ENCODE data around the gene MID1IP1. TPM values are rescaled to one million over a fixed set of nuclear protein-coding genes. Genes with fewer than 3 reads are reported as not detected.

The MID1IP1 gene
- total RNA-seq, 1 donor from 2014 or later, result 62.5 TPM

DNA sequence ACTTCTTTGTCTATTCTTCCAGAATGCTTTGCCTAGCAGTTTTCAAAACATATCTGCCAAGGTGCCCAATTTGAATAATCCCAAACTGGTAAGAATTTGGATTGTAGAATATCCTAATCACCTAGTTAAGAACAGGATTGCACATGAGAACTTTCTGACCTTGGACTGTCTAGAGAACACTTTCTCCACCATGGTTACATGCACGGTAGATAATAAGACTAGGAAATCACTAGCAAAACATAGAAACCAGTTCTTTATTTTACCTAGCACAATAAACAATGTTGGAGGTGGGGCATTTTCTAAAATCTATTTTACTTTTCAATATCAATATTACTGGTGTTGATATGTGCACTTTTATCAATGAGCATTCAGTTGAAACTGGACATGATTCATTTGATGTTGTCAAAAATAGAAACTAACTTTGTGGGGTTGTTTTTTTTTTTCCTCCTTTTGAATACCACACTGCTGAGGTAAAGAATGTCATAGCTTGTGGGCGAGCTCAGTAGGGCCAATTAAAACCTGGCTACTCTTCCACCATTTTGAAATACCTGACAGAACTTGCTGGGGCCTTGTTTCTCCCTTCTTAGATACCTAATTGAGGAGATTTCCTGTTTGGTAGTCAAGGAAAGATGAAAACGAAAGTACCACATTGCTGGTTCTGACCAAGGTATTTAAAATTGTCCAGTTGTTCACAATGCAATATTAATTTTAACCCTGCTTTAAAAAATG is 10.4 kb downstream of the MID1IP1 start:
- intact Hi-C loops (cut with micrococcal nuclease), result loop anchor here (5.0 kb wide), 1 partner anchor 496 kb away; no protein-coding TSS in a partner anchor

DNA sequence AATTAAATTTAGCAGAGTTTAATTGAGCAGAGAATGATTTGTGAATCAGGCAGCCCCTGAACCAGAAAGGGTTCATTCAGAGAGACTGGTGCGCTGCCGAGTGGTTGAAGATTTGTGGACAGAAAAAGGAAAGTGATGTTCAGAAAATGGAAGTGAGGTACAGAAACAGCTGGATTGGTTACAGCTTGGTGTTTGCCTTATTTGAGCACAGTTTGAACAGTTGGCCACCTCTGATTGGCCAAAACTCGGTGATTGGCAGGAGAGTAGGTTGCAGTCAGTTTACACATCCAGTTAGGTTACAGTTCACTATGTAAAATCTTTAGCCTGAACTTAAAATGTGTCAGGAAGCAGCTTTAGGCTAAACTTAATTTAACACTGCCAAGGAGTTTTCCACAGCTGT is 14.9 kb downstream of the MID1IP1 start:
- intact Hi-C loops (cut with micrococcal nuclease), result loop anchor here (2.0 kb wide), 1 partner anchor 15 kb away; the partner anchor contains the start of gene MID1IP1

DNA sequence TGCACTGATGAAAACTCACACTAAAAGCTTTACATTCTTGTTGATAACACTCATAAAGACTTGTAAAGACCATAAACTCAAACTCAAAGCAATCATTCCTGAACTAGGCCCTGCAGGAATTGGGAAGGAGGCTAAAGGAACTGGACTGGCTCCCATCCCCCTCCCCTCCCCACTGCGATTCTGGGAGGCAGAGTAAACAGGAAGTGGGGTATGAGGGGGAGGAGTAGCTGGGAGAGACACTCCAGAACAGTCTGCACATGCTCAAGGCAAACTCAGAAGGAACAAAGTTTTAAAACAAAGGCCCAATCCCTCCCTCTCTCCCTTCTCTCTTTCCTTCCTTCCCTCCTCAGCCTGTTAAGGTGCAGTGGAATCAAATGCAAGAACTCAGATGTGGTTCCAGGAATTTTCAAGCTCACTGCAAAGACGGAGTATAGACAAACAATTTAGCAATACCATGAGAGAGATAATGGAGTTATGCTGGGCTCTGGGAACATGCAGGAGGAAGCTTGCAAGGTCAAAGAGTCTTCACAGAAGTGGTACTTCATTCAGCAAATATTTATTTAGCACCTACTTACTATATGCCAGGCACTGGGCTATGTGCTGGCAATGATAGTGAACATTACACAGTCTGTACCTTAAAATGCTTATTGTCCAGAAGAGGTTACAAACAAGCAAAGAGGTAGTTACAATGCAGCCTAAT is 15.9 kb downstream of the MID1IP1 start:
- intact Hi-C loops (cut with micrococcal nuclease), result loop anchor here (2.0 kb wide), 1 partner anchor 16 kb away; the partner anchor contains the start of gene MID1IP1

DNA sequence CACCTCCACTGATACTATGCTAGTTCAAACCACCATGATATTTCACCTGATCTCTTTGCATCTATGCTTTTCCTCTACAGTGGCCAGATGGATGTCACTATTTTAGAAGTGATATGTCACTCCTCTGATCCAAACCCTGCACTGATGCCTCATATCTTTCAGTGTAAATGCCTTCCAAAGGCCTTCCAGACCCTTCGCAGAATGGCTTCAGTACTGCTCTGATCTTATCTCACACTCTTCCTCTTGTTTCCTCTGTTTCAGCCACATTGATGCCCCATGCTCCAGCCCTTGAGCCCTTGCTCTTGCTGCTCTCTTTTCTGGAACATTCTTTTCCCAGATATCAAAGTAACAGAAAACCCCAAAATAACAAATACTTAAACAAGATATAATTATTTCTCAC is 17.9 kb downstream of the MID1IP1 start:
- intact Hi-C loops (cut with micrococcal nuclease), result no loop called here

DNA sequence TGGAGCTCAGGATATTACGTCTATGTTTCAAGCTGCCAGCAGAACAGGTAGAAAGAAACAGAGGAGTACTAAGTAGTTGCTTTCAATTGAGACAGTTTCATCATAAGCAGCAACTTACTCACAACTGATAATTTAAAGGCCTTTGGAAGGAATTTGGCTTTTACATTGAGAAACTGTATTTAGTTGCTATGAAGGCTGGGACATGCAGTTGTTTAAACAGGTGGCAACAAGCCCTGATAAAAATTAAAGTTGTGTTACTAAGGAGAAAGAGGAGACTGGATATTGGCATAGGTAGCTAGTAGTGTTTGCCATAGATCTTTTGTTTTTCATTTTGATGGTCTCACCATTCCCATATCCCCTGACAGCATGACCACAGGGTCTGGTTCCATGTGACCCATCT is 18.4 kb downstream of the MID1IP1 start:
- intact Hi-C loops (cut with micrococcal nuclease), result no loop called here

DNA sequence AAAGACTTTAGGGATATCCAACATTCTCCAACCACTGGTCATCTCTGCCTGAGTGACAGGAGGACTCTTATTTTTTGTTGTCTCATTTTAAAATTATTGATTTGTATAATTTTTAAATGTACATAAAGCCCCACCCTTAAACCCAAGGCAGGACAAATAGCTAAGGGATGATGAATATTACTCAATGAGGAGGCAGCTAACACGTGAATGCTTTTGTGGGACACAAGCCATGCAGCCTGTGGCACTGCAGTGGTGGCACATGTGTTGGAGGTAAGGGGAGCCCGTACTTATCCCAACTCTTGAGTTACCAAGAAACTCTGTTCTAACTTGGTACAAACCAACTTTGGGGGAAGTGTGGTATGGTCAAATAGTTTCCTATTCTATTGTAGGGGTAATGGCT is 19.5 kb downstream of the MID1IP1 start:
- intact Hi-C loops (cut with micrococcal nuclease), result no loop called here

DNA sequence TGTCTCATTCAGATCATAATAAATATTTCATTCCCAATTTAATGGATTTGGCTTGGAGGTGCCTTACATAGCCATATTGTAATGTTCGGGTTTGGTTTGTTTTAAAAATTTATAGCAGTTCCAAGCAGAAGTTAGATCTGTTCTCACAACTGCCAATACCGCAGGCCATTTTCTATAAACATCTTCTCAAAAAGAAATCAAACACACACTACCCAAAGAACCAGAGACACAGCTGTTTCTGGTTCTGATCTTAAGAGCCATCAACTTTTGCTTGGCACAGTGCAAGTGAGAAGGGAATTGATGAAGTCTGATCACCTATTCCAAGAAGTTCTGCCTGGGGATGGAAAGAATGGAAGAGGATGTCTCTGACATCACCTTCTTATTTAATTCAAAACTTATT is 22.9 kb downstream of the MID1IP1 start:
- intact Hi-C loops (cut with micrococcal nuclease), result no loop called here

DNA sequence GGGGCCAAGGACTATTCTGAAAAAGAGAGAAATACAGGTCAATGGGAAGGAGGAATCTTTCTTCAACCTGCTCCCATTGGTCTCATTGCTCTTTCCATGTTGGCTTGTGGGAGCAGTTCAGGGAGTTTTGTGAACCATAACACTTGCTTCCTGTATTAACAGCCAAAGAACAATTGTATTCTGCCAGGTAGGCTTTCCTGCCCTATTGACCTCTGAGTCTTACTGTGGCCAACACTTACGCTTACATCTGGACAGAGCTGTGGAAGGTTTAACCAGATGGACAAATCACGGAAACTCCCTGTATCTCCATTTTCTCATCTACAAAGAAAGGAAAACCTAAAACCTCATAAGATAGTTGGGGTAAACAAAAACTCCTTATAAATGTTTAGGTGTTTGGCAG is 30.7 kb downstream of the MID1IP1 start:
- intact Hi-C loops (cut with micrococcal nuclease), result no loop called here

DNA sequence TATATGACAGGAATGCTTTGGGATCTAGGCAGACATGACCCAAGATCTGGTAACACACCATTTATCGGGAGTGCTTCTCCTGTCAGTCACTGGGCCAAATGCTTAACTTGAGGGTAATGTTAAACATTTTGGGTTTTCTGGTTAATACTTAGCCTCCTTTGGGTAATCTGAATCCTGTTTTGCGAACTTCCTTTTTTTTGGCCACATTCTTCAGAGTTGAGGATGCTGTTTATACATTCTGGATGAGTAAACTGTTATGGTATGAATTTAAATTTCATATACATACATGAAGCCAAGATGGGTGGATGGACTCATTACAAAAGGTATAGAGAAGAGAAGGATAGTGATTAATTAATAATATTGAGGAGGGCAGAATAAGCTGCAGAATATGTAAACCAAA is 36.1 kb downstream of the MID1IP1 start:
- intact Hi-C loops (cut with micrococcal nuclease), result no loop called here

DNA sequence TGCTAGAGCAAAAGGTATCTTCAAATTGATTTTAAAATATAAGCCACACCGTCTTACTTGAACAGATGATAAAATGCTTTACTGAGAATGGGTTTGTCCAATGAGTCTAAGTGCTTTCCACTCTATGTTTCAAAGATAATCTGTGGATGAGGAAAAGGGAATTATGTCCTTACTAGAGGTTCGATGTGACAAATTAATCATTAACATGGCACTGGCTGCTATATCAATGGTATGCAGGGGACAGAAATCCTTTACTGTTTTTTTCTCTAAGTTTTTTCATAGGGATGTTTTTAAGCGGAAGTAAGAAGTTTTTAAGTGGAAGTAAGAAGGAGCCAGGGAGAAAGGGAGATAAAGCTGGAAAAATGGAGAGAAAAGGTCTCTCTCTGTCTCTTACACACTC is 38.0 kb downstream of the MID1IP1 start:
- intact Hi-C loops (cut with micrococcal nuclease), result no loop called here

DNA sequence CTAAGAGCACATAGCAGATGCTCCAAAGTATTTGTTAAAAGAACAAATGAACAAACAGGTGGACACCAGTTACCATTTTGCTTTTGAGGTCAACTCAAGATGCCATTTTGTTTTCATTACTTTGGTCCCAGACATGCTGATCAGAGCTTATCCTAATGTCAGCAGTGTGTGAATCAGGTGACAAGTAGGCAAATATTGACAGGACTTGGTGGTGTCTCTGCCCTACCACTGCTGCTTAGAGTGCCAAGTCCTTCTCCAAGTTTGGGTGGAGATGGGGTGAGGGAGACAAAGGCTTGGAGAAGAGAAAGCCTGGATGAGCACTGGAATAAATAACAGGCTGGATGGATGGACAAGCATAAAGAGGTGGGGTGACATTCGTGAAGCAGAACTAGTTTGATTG is 38.7 kb downstream of the MID1IP1 start:
- intact Hi-C loops (cut with micrococcal nuclease), result no loop called here

DNA sequence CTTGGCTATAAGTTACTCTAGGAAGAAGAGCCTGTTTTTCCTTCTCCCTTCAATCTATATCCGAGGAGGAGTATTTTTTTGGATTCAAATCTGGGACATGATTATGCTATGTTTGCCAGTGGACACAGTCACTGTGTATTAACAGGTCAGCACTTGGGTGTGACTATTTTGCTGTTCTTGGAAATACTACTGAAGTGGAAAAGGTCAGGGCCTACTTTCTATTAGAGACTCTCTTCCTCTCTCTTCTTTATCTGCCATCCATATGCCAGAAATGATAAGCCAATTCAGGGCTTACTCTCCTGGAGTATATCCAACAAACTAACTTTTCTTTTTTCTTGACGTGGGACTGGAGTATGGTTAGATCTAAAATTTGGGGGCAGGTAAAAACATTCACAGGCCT is 40.5 kb downstream of the MID1IP1 start:
- intact Hi-C loops (cut with micrococcal nuclease), result no loop called here

DNA sequence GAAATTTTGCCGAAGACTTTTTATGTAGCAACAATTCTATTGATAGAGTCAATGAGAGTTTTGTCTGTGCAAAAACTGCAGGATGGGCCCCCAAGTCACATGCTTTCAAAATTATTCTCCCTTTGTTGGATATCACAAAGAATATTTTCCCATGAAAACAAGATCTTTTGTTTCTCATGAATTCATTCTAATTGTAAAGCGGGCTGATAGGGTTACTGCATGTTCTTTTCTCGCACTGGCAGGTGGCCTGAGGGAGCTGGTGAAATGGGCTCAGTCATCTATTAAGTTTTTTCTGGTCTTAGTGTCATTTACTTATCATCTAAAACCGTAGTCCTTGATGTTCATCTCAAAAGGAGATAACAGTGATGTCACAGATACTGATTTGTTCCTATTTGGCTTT is 44.2 kb downstream of the MID1IP1 start:
- intact Hi-C loops (cut with micrococcal nuclease), result no loop called here

DNA sequence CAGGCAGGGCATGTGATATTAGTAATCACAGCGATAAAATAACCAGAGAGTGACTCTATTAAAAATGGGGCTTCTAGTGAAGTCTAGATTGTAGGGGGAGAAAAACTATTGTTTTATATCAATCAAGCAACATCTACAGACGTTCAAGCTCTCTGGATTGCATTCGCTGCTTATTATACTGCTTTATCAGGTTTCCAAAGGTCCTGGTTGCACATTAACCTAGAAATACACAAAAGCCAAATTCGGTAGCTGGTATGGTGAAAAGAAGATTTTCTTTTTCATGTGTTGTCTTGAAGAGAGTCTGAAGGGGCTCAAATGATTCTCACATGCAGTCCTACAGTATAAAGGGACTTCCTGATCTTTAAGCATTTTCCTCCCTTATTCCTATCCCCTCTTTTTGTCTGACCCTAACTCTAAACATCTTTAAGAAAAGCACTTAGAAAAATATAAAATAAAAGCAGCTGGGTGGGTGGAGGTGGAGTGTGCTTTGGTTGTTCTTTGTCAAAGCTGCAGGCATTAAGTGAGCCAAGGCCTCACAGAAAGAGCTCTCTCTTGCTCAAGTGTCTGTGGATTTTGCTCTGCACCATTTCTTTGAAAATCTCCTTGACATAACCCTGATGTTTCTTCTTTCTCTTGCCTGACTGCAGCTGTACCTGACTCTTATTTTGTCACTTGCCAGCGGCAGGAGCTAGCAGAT is 46.1 kb downstream of the MID1IP1 start:
- intact Hi-C loops (cut with micrococcal nuclease), result no loop called here

DNA sequence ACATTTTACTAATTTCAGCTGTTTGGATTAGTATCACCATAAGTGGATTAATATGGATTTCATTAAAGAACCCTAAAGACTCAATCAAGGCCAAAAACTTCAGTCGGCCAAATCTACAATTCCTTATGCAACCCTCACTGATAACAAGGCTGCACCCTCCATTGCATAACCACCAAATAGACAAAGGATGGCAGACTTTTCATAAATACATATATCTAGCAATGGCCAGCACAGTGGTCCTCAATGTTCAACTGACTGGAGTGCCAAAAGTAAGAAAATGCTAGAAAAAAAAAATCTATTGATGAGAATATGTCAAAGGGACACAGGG is 46.6 kb downstream of the MID1IP1 start:
- intact Hi-C loops (cut with micrococcal nuclease), result no loop called here

DNA sequence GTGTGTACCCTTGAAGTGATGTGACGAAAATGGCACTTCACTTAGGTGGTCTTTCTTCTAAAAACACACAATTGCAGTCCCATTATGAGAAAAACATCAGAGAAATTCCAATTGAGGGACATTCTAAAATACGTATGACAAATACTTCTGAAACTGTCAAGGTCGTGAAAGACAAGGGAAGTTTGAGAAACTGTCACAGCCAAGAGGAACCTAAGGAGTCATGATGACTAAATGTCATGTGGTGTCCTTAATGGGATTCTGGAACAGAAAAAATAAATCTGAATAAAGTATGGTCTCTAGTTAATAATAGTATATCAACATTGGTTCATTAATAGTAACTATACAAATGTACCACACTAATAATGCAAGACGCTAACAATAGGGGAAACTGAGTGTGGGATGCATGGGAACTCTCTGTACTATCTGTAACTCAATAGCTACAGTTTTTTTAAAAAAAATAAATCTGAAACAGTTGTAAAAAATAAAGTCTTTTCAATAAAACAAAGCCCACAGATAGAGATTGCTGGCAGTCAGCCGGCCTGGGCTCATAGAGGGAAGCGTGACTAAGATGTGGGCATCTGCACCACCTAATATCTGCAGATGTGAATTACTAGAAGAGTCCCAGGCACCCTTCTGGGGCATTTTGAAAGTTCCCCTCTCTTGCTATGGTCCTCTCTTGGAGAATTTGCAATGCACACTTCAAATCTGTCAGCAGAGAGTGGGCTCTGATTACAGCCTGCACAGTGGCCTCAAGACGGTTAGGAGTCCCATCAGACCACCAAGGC is 47.6 kb downstream of the MID1IP1 start:
- intact Hi-C loops (cut with micrococcal nuclease), result no loop called here

DNA sequence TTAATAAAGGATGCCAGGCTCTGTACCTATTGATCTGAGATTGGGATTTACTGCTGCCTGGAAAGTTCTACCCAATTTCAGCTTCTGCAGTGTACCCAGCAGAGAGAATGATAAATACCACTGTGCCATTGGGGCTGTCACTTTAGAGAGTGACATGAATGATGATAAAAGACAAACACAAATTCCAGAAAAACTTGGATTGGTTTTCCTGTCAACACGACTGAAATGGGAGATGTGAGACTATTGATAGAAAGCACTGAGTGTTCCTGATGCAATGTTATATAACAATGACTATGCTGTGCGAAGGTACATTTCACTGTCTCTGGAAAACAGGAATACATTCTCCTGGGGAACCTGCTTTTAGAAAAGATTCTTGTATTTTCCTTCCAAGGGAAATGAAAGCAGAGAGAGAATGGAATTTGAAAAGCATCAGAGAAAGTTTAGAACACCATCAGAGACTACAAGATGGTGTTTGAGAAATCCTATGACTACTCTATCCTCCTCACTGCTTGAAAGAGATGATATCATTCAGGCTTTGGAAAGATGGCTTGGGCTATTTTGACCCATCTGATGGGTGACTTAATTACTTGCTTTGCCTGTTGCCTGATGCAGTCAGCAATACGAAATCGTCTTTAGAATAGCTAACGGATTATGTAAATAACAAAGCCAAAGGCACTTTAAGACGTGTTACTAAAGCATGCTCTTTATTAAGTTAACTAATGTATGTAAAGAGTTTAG is 49.7 kb downstream of the MID1IP1 start:
- intact Hi-C loops (cut with micrococcal nuclease), result no loop called here

DNA sequence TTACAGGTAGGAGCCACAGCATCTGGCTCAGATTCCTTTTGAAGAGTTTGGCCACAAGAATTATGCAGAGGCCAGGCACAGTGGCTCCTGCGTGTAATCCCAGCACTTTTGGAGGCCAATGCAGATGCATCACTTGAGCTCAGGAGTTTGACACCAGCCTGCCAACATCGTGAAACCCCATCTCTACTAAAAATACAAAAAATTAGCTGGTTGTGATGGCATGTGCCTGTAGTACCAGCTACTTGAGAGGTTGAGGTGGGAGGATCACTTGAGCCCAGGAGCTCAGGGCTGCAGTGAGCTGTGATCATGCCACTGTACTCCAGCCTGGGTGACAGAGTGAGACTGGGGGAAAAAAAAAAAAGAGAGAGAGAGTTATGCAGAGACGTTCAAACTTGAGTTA is 53.0 kb downstream of the MID1IP1 start:
- intact Hi-C loops (cut with micrococcal nuclease), result no loop called here

Measured in T-helper 2 cell treated with Interferon-gamma antibody and Interleukin-4, amounts not matched to agents 100 ng/mL and 5 ng/mL, for 36 hours (primary cell).